K562 (cell line): Measurements from ENCODE around the gene TRDMT1. TPM values are rescaled to one million over a fixed set of nuclear protein-coding genes. Genes with fewer than 3 reads are reported as not detected.
A peak's percentile ranks its signal among the peaks of the same experiment; 100 is the strongest.

Experiments used
- BCL6 ChIP-seq: fragments of 250-450 bp; sonication (Bioruptor Pico); IDR thresholded peaks from 2 replicates; pipeline ENCODE4 v1.4.0; 2020
- CEBPB ChIP-seq: fragments of 450-650 bp; IDR thresholded peaks from 2 replicates; pipeline ENCODE4 v1.6.1; 2016; ENCODE audit warnings: missing genetic modification characterization, missing compliant biosample characterization
- GABPB1 ChIP-seq: sonication (generic); formaldehyde crosslinking; IDR thresholded peaks from 2 replicates; pipeline ENCODE4 v1.8.0; 2022; ENCODE audit warnings: mild to moderate bottlenecking, missing genetic modification reagents
- GTF2F1 ChIP-seq: IDR thresholded peaks from 2 replicates; pipeline ENCODE4 v1.6.1; 2011; ENCODE audit warnings: low read depth, low read length, improper control_type of control experiment
- HCFC1 ChIP-seq: IDR thresholded peaks from 2 replicates; pipeline ENCODE4 v1.6.1; 2012; ENCODE audit warnings: low read depth, low read length, improper control_type of control experiment
- ILF3 ChIP-seq: fragments of 450-650 bp; IDR thresholded peaks from 2 replicates; pipeline ENCODE4 v1.6.1; 2018; ENCODE audit warnings: antibody characterized with exemption, mild to moderate bottlenecking, moderate library complexity, borderline replicate concordance
- LCOR ChIP-seq: sonication (generic); formaldehyde crosslinking; IDR thresholded peaks from 2 replicates; pipeline ENCODE4 v1.8.0; 2022; ENCODE audit warnings: mild to moderate bottlenecking, missing genetic modification reagents
- MCM7 ChIP-seq, 2 experiments: fragments of 450-650 bp; IDR thresholded peaks; 2 replicates each; pipeline ENCODE4 v1.6.1; 2016 to 2018
- SP2 ChIP-seq: IDR thresholded peaks from 2 replicates; pipeline ENCODE4 v1.6.1; 2011; ENCODE audit warnings: mild to moderate bottlenecking, low read depth, low read length, moderate library complexity; ENCODE audit not compliant: poor library complexity, severe bottlenecking; ENCODE audit errors: extremely low read depth
- SREBF1 ChIP-seq: fragments of 150-350 bp; IDR thresholded peaks from 2 replicates; pipeline ENCODE4 v1.6.1; 2014; ENCODE audit warnings: antibody characterized with exemption, low read depth, low read length, borderline replicate concordance
- TBL1XR1 ChIP-seq, 2 experiments: IDR thresholded peaks; 2 replicates each; pipeline ENCODE4 v1.6.1; 2012; ENCODE audit warnings: improper control_type of control experiment in 2 of 2, low read length in 2 of 2, mild to moderate bottlenecking in 1 of 2
- ZBTB17 ChIP-seq: fragments of 450-650 bp; formaldehyde crosslinking; IDR thresholded peaks from 2 replicates; pipeline ENCODE4 v1.4.0; 2020; ENCODE audit warnings: mild to moderate bottlenecking
- polyA plus RNA-seq, 8 experiments: library from polyadenylated mRNA; depleted of rRNA in 4 of 8; stranded (reverse) in 5 of 8; unstranded in 3 of 8; fragments of >200 nt; fragmentation: Nextera tagmentation in 2 of 8; fragmentation: Illumina TruSeq in 1 of 8; extraction: Ambion mirVana in 2 of 8; extraction: Trizol in 1 of 8; gene quantifications; 2 replicates each; pipeline versions ENCODE4 v1.2.1 to v1.2.3, GENCODE V29; 2011 to 2014; ENCODE audit warnings: inconsistent platforms in 1 of 8, missing spikeins in 1 of 8
- total RNA-seq, 7 experiments: library from RNA; depleted of rRNA in 6 of 7; stranded (reverse); fragments of >200 nt in 6 of 7; fragmentation: Illumina TruSeq in 2 of 7; extraction: Trizol in 2 of 7; gene quantifications; 2 replicates each; pipeline versions ENCODE4 v1.2.1 to v1.2.3, GENCODE V29; 2011 to 2021; ENCODE audit warnings: low replicate concordance in 1 of 7
- TF ChIP-seq, protein P1 (sequence below), 2 experiments: fragments of 450-650 bp in 1 of 2; sonication (generic) in 1 of 2; formaldehyde crosslinking in 1 of 2; IDR thresholded peaks; 2 replicates each; pipeline versions ENCODE4 v1.7.1 to v1.9.0; 2016 to 2022; ENCODE audit warnings: inconsistent platforms in 1 of 2, mild to moderate bottlenecking in 1 of 2, missing genetic modification reagents in 1 of 2
- TF ChIP-seq, protein P2 (sequence below): sonication (generic); formaldehyde crosslinking; IDR thresholded peaks from 2 replicates; pipeline ENCODE4 v1.8.0; 2022; ENCODE audit warnings: mild to moderate bottlenecking, missing genetic modification reagents
- TF ChIP-seq, protein P3 (sequence below): fragments of 450-650 bp; formaldehyde crosslinking; IDR thresholded peaks from 2 replicates; pipeline ENCODE4 v1.4.0; 2022; ENCODE audit warnings: missing genetic modification characterization
- TF ChIP-seq, protein P4 (sequence below): sonication (generic); formaldehyde crosslinking; IDR thresholded peaks from 2 replicates; pipeline ENCODE4 v1.8.0; 2022; ENCODE audit warnings: missing genetic modification reagents, mild to moderate bottlenecking, moderate library complexity, borderline replicate concordance

Gene TRDMT1
- total and polyA plus RNA-seq, 9 of the 15 experiments (the other 6 are each of a cell fraction or from before 2014, with no cell fraction given) = 5.4 to 12.6 (median 9.3) TPM

DNA sequence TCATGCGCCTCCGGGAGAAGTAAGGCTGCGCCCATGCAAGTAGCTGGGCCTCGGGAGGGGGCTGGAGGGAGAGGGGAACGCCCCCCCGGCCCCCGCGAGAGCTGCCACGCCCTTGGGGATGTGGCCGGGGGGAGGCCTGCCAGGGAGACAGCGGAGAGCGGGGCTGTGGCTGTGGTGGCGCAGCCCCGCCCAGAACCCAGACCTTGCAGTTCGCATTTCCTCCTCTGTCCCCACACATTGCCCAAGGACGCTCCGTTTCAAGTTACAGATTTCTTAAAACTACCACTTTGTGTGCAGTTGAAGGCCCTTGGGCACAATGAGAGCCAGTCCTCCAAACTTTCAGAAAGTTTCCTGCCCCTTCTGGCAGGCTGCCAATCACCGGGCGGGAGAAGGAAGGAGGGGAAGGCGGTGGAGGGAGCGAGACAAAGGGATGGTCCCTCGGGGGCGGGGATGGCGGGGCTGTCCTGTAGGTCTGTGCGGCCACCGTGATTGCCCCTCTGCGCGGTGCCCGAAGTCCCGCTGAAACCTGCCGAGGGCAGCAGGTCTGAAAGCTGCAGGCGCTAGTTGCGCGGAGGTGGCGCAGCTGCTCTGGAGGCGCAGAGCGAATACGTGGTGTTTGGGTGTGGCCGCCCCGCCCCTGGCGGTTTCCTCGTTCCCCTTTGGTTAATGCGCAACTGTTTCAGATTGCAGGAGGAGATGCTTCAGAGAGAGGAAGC is 28.7 kb upstream of the TRDMT1 start (continued):
- TF ChIP-seq, protein P1, sequence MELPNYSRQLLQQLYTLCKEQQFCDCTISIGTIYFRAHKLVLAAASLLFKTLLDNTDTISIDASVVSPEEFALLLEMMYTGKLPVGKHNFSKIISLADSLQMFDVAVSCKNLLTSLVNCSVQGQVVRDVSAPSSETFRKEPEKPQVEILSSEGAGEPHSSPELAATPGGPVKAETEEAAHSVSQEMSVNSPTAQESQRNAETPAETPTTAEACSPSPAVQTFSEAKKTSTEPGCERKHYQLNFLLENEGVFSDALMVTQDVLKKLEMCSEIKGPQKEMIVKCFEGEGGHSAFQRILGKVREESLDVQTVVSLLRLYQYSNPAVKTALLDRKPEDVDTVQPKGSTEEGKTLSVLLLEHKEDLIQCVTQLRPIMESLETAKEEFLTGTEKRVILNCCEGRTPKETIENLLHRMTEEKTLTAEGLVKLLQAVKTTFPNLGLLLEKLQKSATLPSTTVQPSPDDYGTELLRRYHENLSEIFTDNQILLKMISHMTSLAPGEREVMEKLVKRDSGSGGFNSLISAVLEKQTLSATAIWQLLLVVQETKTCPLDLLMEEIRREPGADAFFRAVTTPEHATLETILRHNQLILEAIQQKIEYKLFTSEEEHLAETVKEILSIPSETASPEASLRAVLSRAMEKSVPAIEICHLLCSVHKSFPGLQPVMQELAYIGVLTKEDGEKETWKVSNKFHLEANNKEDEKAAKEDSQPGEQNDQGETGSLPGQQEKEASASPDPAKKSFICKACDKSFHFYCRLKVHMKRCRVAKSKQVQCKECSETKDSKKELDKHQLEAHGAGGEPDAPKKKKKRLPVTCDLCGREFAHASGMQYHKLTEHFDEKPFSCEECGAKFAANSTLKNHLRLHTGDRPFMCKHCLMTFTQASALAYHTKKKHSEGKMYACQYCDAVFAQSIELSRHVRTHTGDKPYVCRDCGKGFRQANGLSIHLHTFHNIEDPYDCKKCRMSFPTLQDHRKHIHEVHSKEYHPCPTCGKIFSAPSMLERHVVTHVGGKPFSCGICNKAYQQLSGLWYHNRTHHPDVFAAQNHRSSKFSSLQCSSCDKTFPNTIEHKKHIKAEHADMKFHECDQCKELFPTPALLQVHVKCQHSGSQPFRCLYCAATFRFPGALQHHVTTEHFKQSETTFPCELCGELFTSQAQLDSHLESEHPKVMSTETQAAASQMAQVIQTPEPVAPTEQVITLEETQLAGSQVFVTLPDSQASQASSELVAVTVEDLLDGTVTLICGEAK (IDR thresholded peaks at IDR 0.05) = no peak
- TF ChIP-seq, protein P1 (CRISPR knock-in tag; IDR thresholded peaks at IDR 0.05) = no peak; the same call in 1 of the 2 replicates
- TF ChIP-seq SREBF1 (no peak), CEBPB (no peak), LCOR (CRISPR knock-in tag) (no peak), GABPB1 (CRISPR knock-in tag) (peak; percentile 51), ZBTB17 (CRISPR knock-in tag) (0 out of 2 replicates have a peak, but pooled peaks have one; percentile 38), GTF2F1 (no peak), TBL1XR1 (IDR thresholded peaks at IDR 0.05; ENCODE audit: low read length in 2 of 2) (peak in 1 of 2 experiments; percentile 32; a peak in 3 of 4 replicates), BCL6 (CRISPR knock-in tag) (no peak), ILF3 (no peak), MCM7 (IDR thresholded peaks at IDR 0.05) (no peak), SP2 (no peak), HCFC1 (peak; percentile 49)
- TF ChIP-seq, protein P2, sequence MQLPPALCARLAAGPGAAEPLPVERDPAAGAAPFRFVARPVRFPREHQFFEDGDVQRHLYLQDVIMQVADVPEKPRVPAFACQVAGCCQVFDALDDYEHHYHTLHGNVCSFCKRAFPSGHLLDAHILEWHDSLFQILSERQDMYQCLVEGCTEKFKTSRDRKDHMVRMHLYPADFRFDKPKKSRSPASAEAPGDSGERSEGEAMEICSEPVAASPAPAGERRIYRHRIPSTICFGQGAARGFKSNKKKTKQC (CRISPR knock-in tag) = no peak
- TF ChIP-seq, protein P3, sequence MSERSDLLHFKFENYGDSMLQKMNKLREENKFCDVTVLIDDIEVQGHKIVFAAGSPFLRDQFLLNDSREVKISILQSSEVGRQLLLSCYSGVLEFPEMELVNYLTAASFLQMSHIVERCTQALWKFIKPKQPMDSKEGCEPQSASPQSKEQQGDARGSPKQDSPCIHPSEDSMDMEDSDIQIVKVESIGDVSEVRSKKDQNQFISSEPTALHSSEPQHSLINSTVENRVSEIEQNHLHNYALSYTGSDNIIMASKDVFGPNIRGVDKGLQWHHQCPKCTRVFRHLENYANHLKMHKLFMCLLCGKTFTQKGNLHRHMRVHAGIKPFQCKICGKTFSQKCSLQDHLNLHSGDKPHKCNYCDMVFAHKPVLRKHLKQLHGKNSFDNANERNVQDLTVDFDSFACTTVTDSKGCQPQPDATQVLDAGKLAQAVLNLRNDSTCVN = no peak
- TF ChIP-seq, protein P4, sequence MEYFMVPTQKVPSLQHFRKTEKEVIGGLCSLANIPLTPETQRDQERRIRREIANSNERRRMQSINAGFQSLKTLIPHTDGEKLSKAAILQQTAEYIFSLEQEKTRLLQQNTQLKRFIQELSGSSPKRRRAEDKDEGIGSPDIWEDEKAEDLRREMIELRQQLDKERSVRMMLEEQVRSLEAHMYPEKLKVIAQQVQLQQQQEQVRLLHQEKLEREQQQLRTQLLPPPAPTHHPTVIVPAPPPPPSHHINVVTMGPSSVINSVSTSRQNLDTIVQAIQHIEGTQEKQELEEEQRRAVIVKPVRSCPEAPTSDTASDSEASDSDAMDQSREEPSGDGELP (CRISPR knock-in tag) = peak; percentile 75; the same call in 1 of the 2 replicates
